HEK293 (cell line): Measurements from ENCODE around the gene PLEKHG7.

Experiments
- CTCF ChIP-seq: fragments of 450-650 bp; formaldehyde crosslinking; IDR thresholded peaks from 2 replicates; pipeline ENCODE4 v1.5.1; 2016; ENCODE audit warnings: missing biosample characterization, missing genetic modification characterization
- REST ChIP-seq: fragments of 450-650 bp; formaldehyde crosslinking; IDR thresholded peaks from 2 replicates; pipeline ENCODE4 v1.5.1; 2016; ENCODE audit warnings: missing biosample characterization, missing genetic modification characterization
- TCF7L2 ChIP-seq: IDR thresholded peaks from 2 replicates; pipeline ENCODE4 v1.6.1; 2011; ENCODE audit warnings: low read depth, mild to moderate bottlenecking, inconsistent platforms, low read length, moderate library complexity, borderline replicate concordance
- ZNF202 ChIP-seq: fragments of 450-650 bp; formaldehyde crosslinking; IDR thresholded peaks from 2 replicates; pipeline ENCODE4 v1.5.1; 2016; ENCODE audit warnings: missing biosample characterization, missing genetic modification characterization, borderline replicate concordance
- ZNF292 ChIP-seq: fragments of 450-650 bp; formaldehyde crosslinking; IDR thresholded peaks from 2 replicates; pipeline ENCODE4 v1.5.1; 2016; ENCODE audit warnings: low read depth, missing biosample characterization, missing genetic modification characterization, borderline replicate concordance
- ZNF580 ChIP-seq: fragments of 450-650 bp; formaldehyde crosslinking; IDR thresholded peaks from 2 replicates; pipeline ENCODE4 v1.5.1; 2016; ENCODE audit warnings: missing biosample characterization, missing genetic modification characterization
- TF ChIP-seq, protein P1 (sequence below): fragments of 450-650 bp; formaldehyde crosslinking; IDR thresholded peaks from 2 replicates; pipeline ENCODE4 v1.5.1; 2016; ENCODE audit warnings: missing biosample characterization, missing genetic modification characterization

DNA sequence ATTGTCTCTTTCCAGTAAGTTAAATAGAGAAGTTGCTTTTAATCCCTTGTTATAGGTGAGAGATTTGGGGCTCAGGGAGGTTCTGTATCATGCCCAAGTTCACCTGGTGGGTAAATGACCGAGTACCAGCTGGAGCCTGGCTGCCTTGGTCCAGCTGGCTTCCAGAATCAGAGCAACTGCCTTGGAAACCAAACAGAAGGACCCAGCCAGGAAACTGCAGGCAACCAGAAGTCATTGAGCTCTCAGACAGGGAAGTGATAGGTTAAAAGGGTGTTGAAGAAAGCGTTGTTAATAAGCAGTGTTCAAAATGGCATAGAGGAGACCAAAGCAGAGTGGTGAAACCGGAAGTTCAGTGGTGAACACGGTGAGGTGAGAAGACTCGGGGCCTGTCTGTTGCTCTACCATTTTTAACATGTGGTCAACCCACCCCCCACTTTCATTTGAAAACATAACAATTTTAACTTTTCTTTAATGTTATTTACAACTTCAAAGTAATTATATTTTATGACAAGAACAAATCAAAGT lies 54.9 kb downstream of the PLEKHG7 start:
- no peak for TF ChIP-seq ZNF580 (tag by site-specific recombination)
- TF ChIP-seq, protein P1, sequence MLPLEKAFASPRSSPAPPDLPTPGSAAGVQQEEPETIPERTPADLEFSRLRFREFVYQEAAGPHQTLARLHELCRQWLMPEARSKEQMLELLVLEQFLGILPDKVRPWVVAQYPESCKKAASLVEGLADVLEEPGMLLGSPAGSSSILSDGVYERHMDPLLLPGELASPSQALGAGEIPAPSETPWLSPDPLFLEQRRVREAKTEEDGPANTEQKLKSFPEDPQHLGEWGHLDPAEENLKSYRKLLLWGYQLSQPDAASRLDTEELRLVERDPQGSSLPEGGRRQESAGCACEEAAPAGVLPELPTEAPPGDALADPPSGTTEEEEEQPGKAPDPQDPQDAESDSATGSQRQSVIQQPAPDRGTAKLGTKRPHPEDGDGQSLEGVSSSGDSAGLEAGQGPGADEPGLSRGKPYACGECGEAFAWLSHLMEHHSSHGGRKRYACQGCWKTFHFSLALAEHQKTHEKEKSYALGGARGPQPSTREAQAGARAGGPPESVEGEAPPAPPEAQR, result no peak
- TF ChIP-seq TCF7L2, result no peak
- TF ChIP-seq ZNF202 (tag by site-specific recombination), result no peak
- no peak for TF ChIP-seq REST (tag by site-specific recombination)
- no peak for TF ChIP-seq ZNF292 (tag by site-specific recombination)
- no peak for TF ChIP-seq CTCF
